Measurements from ENCODE around the gene KIF26A. TPM values are rescaled to one million over a fixed set of nuclear protein-coding genes. Genes with fewer than 3 reads are reported as not detected.

The KIF26A gene
- total RNA-seq, 2 donors from 2014 or later = 0.43 TPM; not detected in 1

- H3K9me3 Mint-ChIP-seq = no peaks in the 10 kb centered on the region
- DNase-seq (ENCODE audit: low spot score in 2 of 2) = no peak
- H3K27ac Mint-ChIP-seq = no peak overlapping the region
- H3K36me3 Mint-ChIP-seq = no peaks in the 10 kb centered on the region
- ATAC-seq = no peak
Measured at GRCh38 chr14:104155513-104155912, 17.1 kb downstream of the KIF26A start.

- no peak overlapping the region for H3K27ac Mint-ChIP-seq
- H3K36me3 Mint-ChIP-seq = no peaks in the 10 kb centered on the region
- no peak for ATAC-seq
- DNase-seq (ENCODE audit: low spot score in 2 of 2) = no peak
- H3K9me3 Mint-ChIP-seq = no peaks in the 10 kb centered on the region
Measured at GRCh38 chr14:104156142-104156541, 17.8 kb downstream of the KIF26A start.

GRCh38 chr14:104157016-104157928 lies 18.9 kb downstream of the KIF26A start:
- DNase-seq (ENCODE audit: low spot score in 2 of 2) (no peak), ATAC-seq (no peak)
- no peak overlapping the region for H3K27ac Mint-ChIP-seq
- H3K36me3 Mint-ChIP-seq = no peaks in the 10 kb centered on the region
- H3K9me3 Mint-ChIP-seq = no peaks in the 10 kb centered on the region

- no peaks in the 10 kb centered on the region for H3K36me3 Mint-ChIP-seq
Measured at GRCh38 chr14:104158827-104159798, 20.7 kb downstream of the KIF26A start.

GRCh38 chr14:104159990-104160389 lies 21.6 kb downstream of the KIF26A start:
- no peaks in the 10 kb centered on the region for H3K9me3 Mint-ChIP-seq
- DNase-seq (ENCODE audit: low spot score in 2 of 2) (no peak), ATAC-seq (no peak)
- no peaks in the 10 kb centered on the region for H3K36me3 Mint-ChIP-seq
- H3K27ac Mint-ChIP-seq = no peak overlapping the region

More at GRCh38 chr14:104158827-104159798, 20.7 kb downstream of the KIF26A start:
- Mint-ChIP-seq H3K9me3 (no peaks in the 10 kb centered on the region), H3K27ac (no peak overlapping the region)
- ATAC-seq (no peak), DNase-seq (ENCODE audit: low spot score in 2 of 2) (no peak)

GRCh38 chr14:104161602-104162367 lies 23.4 kb downstream of the KIF26A start:
- H3K36me3 Mint-ChIP-seq = no peaks in the 10 kb centered on the region
- DNase-seq (ENCODE audit: low spot score in 2 of 2) (no peak), ATAC-seq (no peak)
- H3K27ac Mint-ChIP-seq = no peak overlapping the region
- no peaks in the 10 kb centered on the region for H3K9me3 Mint-ChIP-seq

GRCh38 chr14:104162495-104162894 lies 24.1 kb downstream of the KIF26A start:
- DNase-seq (ENCODE audit: low spot score in 2 of 2) = no peak
- Mint-ChIP-seq H3K27ac (no peak overlapping the region), H3K36me3 (no peaks in the 10 kb centered on the region), H3K9me3 (no peaks in the 10 kb centered on the region)
- no peak for ATAC-seq

GRCh38 chr14:104163541-104163940 lies 25.2 kb downstream of the KIF26A start:
- ATAC-seq (no peak), DNase-seq (ENCODE audit: low spot score in 2 of 2) (no peak)
- no peak overlapping the region for H3K27ac Mint-ChIP-seq
- no peaks in the 10 kb centered on the region for H3K36me3 Mint-ChIP-seq
- no peaks in the 10 kb centered on the region for H3K9me3 Mint-ChIP-seq

- Mint-ChIP-seq H3K9me3 (no peaks in the 10 kb centered on the region), H3K27ac (no peak overlapping the region), H3K36me3 (no peaks in the 10 kb centered on the region)
- DNase-seq (ENCODE audit: low spot score in 2 of 2) (no peak), ATAC-seq (no peak)
Measured at GRCh38 chr14:104164041-104164440, 25.7 kb downstream of the KIF26A start.

- ATAC-seq (no peak), DNase-seq (ENCODE audit: low spot score in 2 of 2) (no peak)
- H3K9me3 Mint-ChIP-seq = no peaks in the 10 kb centered on the region
- H3K27ac Mint-ChIP-seq = no peak overlapping the region
- no peaks in the 10 kb centered on the region for H3K36me3 Mint-ChIP-seq
Measured at GRCh38 chr14:104164512-104164911, 26.1 kb downstream of the KIF26A start.

- Mint-ChIP-seq H3K36me3 (no peaks in the 10 kb centered on the region), H3K27ac (no peak overlapping the region), H3K9me3 (no peaks in the 10 kb centered on the region)
- ATAC-seq = no peak
- DNase-seq (ENCODE audit: low spot score in 2 of 2) = no peak
Measured at GRCh38 chr14:104166698-104167097, 28.3 kb downstream of the KIF26A start.

- DNase-seq (ENCODE audit: low spot score in 2 of 2) (no peak), ATAC-seq (no peak)
- Mint-ChIP-seq H3K9me3 (no peaks in the 10 kb centered on the region), H3K27ac (no peak overlapping the region), H3K36me3 (no peaks in the 10 kb centered on the region)
Measured at GRCh38 chr14:104168603-104169002, 30.2 kb downstream of the KIF26A start.

GRCh38 chr14:104169005-104169698 lies 30.8 kb downstream of the KIF26A start:
- no peak for ATAC-seq
- no peak for DNase-seq (ENCODE audit: low spot score in 2 of 2)
- Mint-ChIP-seq H3K27ac (no peak overlapping the region), H3K36me3 (no peaks in the 10 kb centered on the region), H3K9me3 (no peaks in the 10 kb centered on the region)

- Mint-ChIP-seq H3K27ac (no peak overlapping the region), H3K36me3 (no peaks in the 10 kb centered on the region), H3K9me3 (no peaks in the 10 kb centered on the region)
- ATAC-seq = no peak
- DNase-seq (ENCODE audit: low spot score in 2 of 2) = no peak
Measured at GRCh38 chr14:104169699-104170479, 31.5 kb downstream of the KIF26A start.

GRCh38 chr14:104171029-104171697 lies 32.8 kb downstream of the KIF26A start:
- no peaks in the 10 kb centered on the region for H3K36me3 Mint-ChIP-seq
- no peak overlapping the region for H3K27ac Mint-ChIP-seq
- no peak for DNase-seq (ENCODE audit: low spot score in 2 of 2)
- no peaks in the 10 kb centered on the region for H3K9me3 Mint-ChIP-seq
- no peak for ATAC-seq
